NCI-H1092 (cell line): ENCODE data around the gene C17orf114.

ENCODE experiments used
- DNase-seq: peaks from one replicate; lab custom pipeline; 2025; lab: John Stamatoyannopoulos, UW

The C17orf114 gene

GRCh38 chr17:4823373-4824089 lies 21.4 kb upstream of the C17orf114 start:
- no peak for DNase-seq

- DNase-seq = no peak
Observed at GRCh38 chr17:4822835-4823234, 20.7 kb upstream of the C17orf114 start.

GRCh38 chr17:4818276-4818675 lies 16.1 kb upstream of the C17orf114 start:
- DNase-seq = no peak

GRCh38 chr17:4816826-4817225 lies 14.7 kb upstream of the C17orf114 start:
- DNase-seq = no peak

GRCh38 chr17:4815043-4815675 lies 13.0 kb upstream of the C17orf114 start:
- no peak for DNase-seq

- DNase-seq = no peak
Observed at GRCh38 chr17:4812690-4813089, 10.6 kb upstream of the C17orf114 start.

GRCh38 chr17:4811471-4811870 lies 9.3 kb upstream of the C17orf114 start:
- no peak for DNase-seq

- no peak for DNase-seq
Observed at GRCh38 chr17:4810696-4811290, 8.7 kb upstream of the C17orf114 start.

- no peak for DNase-seq
Observed at GRCh38 chr17:4808378-4808767, 6.2 kb upstream of the C17orf114 start.

- DNase-seq = no peak
Observed at GRCh38 chr17:4807605-4808377, 5.7 kb upstream of the C17orf114 start.

- DNase-seq = peak; percentile 31
Observed at GRCh38 chr17:4806777-4807604, 4.9 kb upstream of the C17orf114 start, which contains the start of gene PLD2. Gene PLD2, plus strand, starts transcription at chr17:4807152. Its CDS starts 621 bp downstream, at chr17:4807773.

- no peak for DNase-seq
Observed at GRCh38 chr17:4806456-4806776, 4.3 kb upstream of the C17orf114 start.

GRCh38 chr17:4800462-4801196 lies 1.5 kb downstream of the C17orf114 start:
- DNase-seq = no peak

GRCh38 chr17:4796552-4796920 lies 5.6 kb downstream of the C17orf114 start:
- DNase-seq = no peak

GRCh38 chr17:4795168-4795567 lies 7.0 kb downstream of the C17orf114 start:
- no peak for DNase-seq

GRCh38 chr17:4790705-4791088 lies 11.4 kb downstream of the C17orf114 start:
- DNase-seq = no peak

GRCh38 chr17:4789951-4790704 lies 12.0 kb downstream of the C17orf114 start:
- DNase-seq = peak; percentile 48

GRCh38 chr17:4789701-4789950 lies 12.5 kb downstream of the C17orf114 start:
- DNase-seq = no peak

GRCh38 chr17:4788807-4789700 lies 13.1 kb downstream of the C17orf114 start, which contains the start of gene GLTPD2:
Gene GLTPD2, plus strand, starts transcription at chr17:4788964. Its CDS starts 48 bp downstream, at chr17:4789012.
- no peak for DNase-seq
